Fibroblast of the conjunctiva (primary cell): ENCODE results near the gene TANK.
A peak's percentile ranks its signal among the peaks of the same experiment; 100 is the strongest.
"Not testable (repeated sequence)": the region's sequence is repeated elsewhere in the genome, so short reads cannot be mapped to it uniquely, and the experiment has no call there.

Experiments
- DNase-seq: peaks from one replicate; pipeline ENCODE4 v3.0.0-alpha.2; 2010; ENCODE audit warnings: low read depth

Gene TANK

GRCh38 chr2:161160226-161161073 is at the start of gene TANK:
Gene TANK (plus strand): TSS chr2:161160428. CDS start chr2:161179663, 19,235 bp downstream.
- peak; percentile 95 for DNase-seq

- DNase-seq = no peak
Observed at GRCh38 chr2:161111531-161111930, 48.7 kb upstream of the TANK start.

- no peak for DNase-seq
Observed at GRCh38 chr2:161112908-161113307, 47.3 kb upstream of the TANK start.

GRCh38 chr2:161113693-161114575 is 46.3 kb upstream of the TANK start:
- no peak for DNase-seq

GRCh38 chr2:161115205-161115604 is 45.0 kb upstream of the TANK start:
- DNase-seq = no peak

GRCh38 chr2:161115605-161116380 is 44.4 kb upstream of the TANK start:
- DNase-seq = no peak

- DNase-seq = no peak
Observed at GRCh38 chr2:161116509-161116908, 43.7 kb upstream of the TANK start.

GRCh38 chr2:161117506-161117905 is 42.7 kb upstream of the TANK start:
- DNase-seq = no peak

- DNase-seq = no peak
Observed at GRCh38 chr2:161118722-161119121, 41.5 kb upstream of the TANK start.

GRCh38 chr2:161119483-161119882 is 40.7 kb upstream of the TANK start:
- no peak for DNase-seq

- no peak for DNase-seq
Observed at GRCh38 chr2:161120775-161121174, 39.5 kb upstream of the TANK start.

- no peak for DNase-seq
Observed at GRCh38 chr2:161121622-161122021, 38.6 kb upstream of the TANK start.

- DNase-seq = peak; percentile 88
Observed at GRCh38 chr2:161122772-161123530, 37.3 kb upstream of the TANK start.

- DNase-seq = no peak
Observed at GRCh38 chr2:161123531-161124030, 36.6 kb upstream of the TANK start.

- no peak for DNase-seq
Observed at GRCh38 chr2:161124201-161124600, 36.0 kb upstream of the TANK start.

- no peak for DNase-seq
Observed at GRCh38 chr2:161128885-161129284, 31.3 kb upstream of the TANK start.

- no peak for DNase-seq
Observed at GRCh38 chr2:161130354-161130753, 29.9 kb upstream of the TANK start.

- no peak for DNase-seq
Observed at GRCh38 chr2:161131074-161131680, 29.1 kb upstream of the TANK start.

GRCh38 chr2:161131804-161132203 is 28.4 kb upstream of the TANK start:
- no peak for DNase-seq

- DNase-seq = not testable (repeated sequence)
Observed at GRCh38 chr2:161132384-161132783, 27.8 kb upstream of the TANK start.

- DNase-seq = no peak
Observed at GRCh38 chr2:161133366-161133765, 26.9 kb upstream of the TANK start.
